ENCODE measurements around the gene SACS. TPM values are rescaled to one million over a fixed set of nuclear protein-coding genes. Genes with fewer than 3 reads are reported as not detected.

SACS gene, protein sequence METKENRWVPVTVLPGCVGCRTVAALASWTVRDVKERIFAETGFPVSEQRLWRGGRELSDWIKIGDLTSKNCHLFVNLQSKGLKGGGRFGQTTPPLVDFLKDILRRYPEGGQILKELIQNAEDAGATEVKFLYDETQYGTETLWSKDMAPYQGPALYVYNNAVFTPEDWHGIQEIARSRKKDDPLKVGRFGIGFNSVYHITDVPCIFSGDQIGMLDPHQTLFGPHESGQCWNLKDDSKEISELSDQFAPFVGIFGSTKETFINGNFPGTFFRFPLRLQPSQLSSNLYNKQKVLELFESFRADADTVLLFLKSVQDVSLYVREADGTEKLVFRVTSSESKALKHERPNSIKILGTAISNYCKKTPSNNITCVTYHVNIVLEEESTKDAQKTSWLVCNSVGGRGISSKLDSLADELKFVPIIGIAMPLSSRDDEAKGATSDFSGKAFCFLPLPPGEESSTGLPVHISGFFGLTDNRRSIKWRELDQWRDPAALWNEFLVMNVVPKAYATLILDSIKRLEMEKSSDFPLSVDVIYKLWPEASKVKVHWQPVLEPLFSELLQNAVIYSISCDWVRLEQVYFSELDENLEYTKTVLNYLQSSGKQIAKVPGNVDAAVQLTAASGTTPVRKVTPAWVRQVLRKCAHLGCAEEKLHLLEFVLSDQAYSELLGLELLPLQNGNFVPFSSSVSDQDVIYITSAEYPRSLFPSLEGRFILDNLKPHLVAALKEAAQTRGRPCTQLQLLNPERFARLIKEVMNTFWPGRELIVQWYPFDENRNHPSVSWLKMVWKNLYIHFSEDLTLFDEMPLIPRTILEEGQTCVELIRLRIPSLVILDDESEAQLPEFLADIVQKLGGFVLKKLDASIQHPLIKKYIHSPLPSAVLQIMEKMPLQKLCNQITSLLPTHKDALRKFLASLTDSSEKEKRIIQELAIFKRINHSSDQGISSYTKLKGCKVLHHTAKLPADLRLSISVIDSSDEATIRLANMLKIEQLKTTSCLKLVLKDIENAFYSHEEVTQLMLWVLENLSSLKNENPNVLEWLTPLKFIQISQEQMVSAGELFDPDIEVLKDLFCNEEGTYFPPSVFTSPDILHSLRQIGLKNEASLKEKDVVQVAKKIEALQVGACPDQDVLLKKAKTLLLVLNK (N-terminal part only)
- 132 and 189 TPM in 2 replicates for total RNA-seq

GRCh38 chr13:23433171-23434153 lies at the start of gene SACS:
Gene SACS (minus strand): TSS chr13:23433702. CDS start chr13:23411239, 22,463 bp downstream.

Other genes with a start within 250 kb of the SACS start
- 117 and 144 TPM in 2 replicates for gene TNFRSF19, start 136.7 kb upstream of the SACS start, total RNA-seq

All from smooth muscle cell of trachea (primary cell).